NCI-H1694 treated with DMSO at 0.1 percent for 48 hours (cell line): ENCODE data around the gene PICK1.
"Not testable (repeated sequence)": the region's sequence is repeated elsewhere in the genome, so short reads cannot be mapped to it uniquely, and the experiment has no call there.

Experiments
- DNase-seq: peaks from one replicate; lab custom pipeline; 2025; lab: John Stamatoyannopoulos, UW

Gene PICK1

DNA sequence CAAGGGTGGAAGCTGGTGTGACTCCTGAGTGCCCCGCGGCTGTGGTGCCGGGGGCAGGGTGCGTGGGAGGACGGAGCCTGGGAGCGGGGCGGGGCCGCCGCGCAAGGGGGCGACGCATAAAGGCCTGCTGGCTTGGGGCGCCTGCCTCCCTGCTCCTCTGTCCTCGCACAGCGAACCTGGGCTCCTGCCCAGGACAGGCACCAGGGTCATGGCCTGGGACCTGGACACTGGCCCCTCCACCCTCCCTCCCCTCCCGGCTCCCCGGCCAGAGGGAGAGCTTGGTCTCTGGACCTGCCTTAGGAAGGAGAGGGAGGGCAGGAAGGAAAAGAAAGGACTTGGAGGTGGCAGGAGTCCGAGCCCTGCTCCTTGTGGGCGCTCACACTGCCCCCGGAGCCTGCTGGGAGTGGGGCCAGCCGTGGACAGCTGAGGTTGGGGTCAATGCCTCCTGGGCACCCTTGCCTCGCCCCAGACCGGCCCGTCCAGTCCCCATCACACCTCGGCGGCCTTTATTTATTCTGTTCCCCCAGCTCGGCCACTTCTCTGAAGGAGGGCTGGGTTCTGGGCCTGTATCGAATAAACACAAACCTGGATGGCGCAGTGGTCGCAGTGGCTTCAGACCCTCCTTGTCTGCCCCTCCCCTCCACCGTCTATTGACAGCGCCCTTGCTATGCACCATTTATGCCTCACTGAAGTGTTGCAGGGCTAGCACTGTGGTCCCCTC is 18.1 kb downstream of the PICK1 start:
- DNase-seq, result no peak

- DNase-seq, result no peak
These were observed 18.8 kb downstream of the PICK1 start for GRCh38 chr22:38075961-38076360.

DNA sequence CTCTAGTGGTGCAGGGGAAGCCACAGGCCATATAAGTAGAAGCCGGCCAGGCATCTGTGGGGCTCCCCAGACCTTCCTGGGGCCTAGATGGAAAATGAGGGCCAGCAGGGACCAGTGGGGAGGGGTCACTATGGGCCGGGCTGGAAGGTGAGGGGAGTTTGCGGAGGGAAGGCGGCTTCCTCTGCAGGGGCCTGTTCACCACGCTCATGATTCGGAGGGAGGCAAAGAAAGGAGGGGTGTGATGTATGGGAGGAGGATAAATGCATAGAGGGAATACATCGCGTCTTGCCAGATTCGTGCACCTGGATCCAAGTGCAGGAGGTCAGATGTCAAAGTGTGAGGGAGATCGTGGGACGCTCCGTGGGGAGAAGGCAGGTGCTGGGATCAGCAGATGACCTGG is 19.9 kb downstream of the PICK1 start:
- DNase-seq, result no peak

DNA sequence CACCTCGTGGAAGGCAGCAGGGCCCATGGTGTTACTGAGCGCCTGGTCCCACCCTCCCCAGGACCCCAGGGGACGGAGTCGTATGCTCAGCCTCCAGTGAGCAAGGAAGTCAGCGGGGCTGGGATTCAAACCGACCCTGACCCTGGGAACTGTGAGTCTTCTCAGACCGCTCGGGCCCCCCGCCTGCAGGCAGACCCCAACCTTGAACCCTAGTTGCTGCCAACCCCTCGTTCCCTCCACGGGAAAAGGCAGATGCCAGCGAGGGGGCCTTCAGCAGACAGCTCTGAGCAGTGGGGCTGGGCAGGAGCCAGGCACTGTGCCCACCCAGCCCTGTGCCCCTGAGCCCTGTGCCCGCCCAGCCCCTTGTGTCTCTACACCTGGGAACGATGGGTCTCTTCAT is 20.4 kb downstream of the PICK1 start:
- no peak for DNase-seq

DNA sequence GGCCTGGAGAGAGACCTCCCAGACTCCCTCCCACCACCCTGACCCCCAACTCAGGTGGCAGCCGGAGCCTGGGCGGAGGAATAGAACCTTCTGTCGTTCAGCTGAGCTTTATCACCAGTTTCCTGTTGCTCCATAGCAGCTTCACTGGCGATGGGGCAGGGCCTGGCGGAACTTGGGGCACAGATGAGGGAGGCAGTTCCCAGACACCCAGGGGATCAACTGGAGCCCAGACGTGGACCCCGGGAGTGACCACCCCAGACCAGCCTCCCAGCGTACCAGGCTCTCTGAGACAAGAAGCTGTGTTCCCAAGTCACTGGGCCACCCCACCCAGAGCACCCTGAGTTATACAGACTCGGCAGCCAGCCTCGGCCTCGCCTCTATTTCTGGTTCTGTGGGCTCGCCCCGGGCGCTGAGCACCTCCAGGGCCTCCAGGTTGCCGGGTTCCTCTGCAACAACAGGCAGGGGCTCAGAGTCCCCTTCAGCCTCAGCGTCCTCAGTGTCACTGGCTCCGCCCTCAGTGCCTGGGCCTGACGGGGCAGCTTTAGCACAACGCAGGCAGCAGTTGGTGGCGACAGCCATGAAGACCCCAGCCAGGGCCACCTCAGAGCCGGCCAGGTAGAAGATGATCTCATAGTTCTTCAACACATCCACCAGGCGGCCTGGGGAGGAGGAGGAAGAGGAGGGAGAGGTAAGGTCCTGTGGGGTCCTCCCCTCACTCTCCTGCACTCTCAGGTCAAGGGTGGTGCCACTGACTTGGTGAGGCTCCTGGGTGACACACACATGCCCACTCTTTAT is 21.0 kb downstream of the PICK1 start:
- no peak for DNase-seq

GRCh38 chr22:38079208-38079607 is 22.0 kb downstream of the PICK1 start:
- not testable (repeated sequence) for DNase-seq

DNA sequence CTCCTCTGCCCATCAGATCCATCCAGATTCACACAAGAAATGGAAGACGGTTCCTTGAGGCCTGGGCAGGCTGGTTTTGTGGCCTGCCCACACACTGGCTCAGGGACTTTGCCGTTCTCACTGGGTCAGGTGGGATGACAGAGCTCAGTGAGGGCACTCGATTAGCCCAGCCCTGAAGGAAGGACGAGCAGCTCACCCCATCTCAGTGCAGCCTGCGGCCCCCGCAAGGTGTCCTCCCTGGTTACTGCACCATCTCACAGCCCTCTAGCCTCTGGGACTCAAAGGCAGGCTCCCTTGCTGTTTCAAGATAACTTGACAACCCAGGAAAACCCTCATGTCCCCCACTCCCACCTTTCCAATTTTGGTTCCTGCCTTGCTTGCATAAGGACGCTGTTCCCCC is 22.6 kb downstream of the PICK1 start:
- no peak for DNase-seq

DNA sequence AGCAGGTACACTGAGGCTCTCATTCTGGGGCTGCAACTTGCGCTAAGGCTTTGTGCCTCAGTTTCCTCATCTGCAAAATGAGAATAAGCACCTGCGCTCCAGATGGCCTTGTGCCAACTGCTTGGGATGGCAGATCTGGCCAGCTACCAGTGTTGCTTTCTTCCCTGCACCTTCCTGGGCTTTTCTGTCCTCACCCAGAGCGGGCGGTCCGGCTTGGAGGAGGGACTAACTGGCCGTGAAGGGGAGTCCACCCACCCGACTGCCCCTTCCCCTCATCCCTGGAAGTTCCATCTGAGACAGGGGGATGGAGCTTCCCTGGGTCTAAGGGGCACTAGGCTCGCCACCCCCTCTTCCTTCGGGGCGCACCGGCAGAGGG is 23.3 kb downstream of the PICK1 start:
- DNase-seq, result no peak

DNA sequence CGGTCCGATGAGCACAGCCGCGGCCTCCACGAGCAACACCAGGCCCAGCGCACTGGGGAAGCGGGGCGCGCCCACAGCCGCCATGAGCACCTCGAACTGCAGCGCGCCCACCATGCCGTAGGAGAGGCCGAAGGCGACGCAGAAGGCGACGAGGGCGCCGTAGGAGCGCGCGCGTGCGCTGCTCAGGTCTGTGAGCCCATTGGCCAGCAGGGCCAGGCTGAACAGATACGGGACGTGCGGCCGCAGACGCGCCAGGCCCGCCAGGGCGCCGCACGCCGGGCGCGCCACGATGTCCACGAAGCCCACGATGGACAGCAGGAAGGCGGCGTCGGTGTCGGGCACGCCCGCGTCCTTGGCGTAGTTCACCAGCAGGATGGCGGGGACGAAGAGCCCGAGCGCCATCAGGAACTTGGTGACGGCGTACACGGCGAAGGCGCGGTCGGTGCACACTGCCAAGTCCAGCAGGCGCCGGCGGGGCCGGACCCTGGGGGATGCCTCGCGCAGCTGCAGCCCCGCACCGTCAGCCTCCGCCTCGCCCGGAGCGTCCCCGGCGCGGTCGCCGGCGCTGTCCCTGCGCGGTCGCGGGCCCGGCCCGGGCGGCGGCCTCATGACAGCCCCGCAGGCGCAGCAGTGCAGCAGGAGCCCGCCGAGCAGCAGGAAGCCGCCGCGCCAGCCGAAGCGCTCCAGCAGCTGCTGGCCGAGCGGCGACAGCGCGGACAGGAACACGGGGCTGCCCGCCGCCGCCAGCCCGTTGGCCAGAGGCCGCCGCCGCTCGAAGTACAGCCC is 23.8 kb downstream of the PICK1 start:
- DNase-seq, result no peak

GRCh38 chr22:38081636-38081940 is 24.4 kb downstream of the PICK1 start:
- DNase-seq, result no peak

GRCh38 chr22:38081941-38082828 is 25.0 kb downstream of the PICK1 start:
- no peak for DNase-seq

DNA sequence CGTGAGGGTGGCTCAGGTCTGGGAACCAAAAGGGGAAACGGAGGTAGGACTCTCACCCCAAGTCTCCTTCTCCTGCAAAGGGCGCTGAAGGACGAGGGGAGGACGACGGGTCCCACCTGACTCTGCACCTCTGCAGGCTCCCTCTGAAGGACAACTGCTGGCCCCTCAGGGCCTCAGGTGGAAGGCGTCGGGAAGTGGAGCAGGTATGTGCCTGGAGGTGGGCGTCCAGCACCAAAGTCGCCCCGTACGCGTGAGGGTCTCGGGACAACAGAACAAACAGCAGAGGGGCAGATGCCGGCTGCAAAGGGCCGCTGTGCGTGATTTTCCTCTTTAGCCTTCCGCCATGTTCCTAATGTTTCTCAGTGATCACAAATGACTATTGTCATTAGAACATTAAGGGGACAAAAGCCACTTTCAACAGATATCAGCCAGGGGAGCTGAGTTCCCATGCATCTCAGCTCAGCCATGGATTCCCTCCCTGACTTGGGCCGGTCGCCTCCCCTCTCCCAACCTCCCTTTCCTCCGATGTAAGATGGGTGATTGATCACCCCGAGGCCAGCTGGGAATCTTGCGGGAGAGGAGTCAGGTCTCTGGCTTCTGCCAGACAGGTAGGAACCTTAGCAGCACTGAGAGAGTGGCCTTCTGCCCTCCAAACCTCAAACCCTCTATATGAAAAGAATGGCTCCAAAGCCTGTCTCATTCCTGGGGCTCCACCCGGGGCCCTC is 25.9 kb downstream of the PICK1 start:
- no peak for DNase-seq

DNA sequence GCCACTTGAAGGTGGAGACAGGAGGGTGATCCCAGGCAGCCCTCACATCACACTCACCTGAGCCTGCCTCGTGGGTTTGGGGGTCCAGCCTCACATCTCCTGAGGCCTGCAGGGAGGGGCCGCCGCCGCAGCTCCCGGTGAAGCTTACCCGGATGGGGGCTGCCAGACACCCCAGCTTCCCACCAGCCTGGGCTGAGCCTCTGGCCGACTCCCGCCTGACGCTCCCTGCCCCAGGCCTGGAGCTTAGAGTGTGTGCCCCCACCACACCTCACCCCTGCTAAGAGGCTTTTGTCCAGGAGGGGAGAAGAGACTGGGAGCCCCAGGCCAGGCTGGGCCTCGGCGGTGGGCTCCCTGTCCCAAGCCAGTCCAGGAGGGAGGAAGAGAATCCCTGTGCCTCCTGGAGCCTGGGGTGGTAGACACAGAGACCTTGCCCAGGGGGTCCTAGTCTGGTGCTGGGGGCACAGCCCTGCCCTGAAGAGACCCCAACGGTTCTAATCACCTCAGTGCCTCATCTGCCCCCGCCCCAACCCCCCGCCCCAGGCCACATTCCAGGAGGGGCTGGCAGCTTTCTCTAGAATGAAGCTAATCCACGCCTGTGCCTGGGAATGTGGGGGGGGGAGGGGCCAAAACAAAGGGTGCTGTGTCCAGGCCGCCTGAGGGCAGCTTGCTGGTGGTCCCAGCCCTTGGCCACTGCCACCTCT is 26.9 kb downstream of the PICK1 start, which contains the start of gene SLC16A8:
TSS of gene SLC16A8 (minus strand) at position 254 of the 701 bp plus-strand sequence. CDS start 1,311 bp downstream, outside the sequence.
- DNase-seq, result no peak

DNA sequence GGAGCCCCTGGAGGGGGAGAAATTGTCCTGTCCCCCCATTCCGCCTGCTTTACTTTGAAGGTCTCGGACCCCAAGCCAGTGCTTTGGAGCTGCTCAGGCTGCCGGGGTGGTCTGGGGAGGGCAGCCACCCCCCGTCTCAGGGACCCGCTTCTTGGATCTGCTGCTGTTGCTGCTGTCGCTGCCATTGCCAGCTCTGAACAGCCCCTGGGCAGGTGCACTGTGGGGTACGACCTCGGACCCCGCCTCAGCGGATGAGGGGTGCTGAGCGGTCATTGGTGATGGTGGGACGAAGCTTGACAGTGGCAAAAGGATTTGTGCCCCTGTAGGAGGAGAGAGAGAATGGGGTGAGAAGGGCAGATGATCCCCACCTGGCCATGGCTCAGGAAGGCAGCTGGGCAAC is 27.9 kb downstream of the PICK1 start:
- DNase-seq, result no peak

- no peak for DNase-seq
These were observed 28.3 kb downstream of the PICK1 start for GRCh38 chr22:38085501-38085900.

DNA sequence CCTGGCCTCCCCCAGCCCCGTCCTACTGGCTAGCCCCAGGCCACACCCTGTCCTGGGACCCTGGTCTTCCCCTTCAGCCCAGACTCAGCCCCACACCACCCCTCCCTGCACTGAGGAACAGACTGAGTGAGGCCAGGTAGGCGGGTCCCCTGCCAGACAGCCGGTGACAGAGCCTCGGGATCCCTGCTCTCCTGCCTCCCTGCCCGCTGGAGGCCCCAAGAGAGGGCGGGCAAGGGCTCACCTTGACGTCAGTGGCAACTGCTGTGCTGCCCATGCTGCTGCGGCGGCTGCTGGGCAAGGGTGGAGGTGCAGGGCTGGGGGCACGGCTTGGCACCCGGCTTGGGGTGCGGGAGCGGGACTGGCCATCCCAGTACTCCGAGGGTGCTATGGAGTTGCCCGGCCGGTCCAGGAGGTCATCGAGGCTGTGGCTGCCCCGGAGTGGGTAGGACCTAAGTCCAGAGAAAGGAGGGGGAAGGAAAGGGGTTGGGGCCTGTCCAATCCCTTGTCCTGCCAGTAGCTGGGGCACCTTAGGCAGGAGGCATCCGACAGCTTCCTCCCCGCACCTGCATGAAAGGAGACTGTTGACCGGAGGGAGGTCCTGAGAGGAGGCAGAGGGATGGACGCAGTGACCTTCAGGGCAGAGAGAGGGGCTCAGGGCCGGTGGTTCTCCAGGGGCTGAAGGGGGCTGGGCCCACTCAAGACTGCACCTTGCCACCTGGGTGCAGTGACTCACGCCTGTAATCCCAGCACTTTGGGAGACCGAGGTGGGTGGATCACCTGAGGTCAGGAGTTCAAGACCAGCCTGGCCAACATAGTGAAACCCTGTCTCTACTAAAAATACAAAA is 29.0 kb downstream of the PICK1 start:
- DNase-seq, result no peak

GRCh38 chr22:38086942-38087341 is 29.7 kb downstream of the PICK1 start:
- no peak for DNase-seq

DNA sequence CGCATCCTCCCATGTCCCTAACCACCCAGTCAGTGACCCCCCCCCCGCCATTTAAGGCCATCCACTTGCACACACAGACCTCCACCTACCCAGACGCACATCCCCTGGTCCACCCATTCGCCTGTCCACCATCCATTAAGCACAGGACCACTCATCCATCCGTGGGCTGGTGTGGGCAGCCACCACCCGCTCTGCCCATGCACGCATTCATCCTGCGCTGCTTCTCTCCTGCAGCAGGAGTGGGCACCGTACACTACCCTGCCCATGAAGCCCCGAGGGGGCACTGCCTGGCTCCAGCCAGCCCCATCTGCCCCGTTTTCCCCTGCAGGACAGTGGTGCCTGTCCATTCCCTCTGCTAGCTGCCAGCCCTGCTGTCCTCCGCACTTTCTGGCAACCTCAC is 30.7 kb downstream of the PICK1 start:
- DNase-seq, result no peak

GRCh38 chr22:38088629-38089473 is 31.6 kb downstream of the PICK1 start:
- no peak for DNase-seq
